GM12864 (cell line): ENCODE measurements around the gene FXYD6.

ENCODE experiments used
- DNase-seq: peaks from one replicate; pipeline ENCODE4 v3.0.0-alpha.2; 2011; ENCODE audit warnings: low read depth
- H3K4me3 ChIP-seq: 2 replicates; pipeline ENCODE4 v1.5.1; 2011; ENCODE audit warnings: mild to moderate bottlenecking, low read depth, low read length, control low read depth
- CTCF ChIP-seq: IDR thresholded peaks from 2 replicates; pipeline ENCODE4 v1.5.1; 2011; ENCODE audit warnings: low read depth, mild to moderate bottlenecking, moderate library complexity, low read length, control low read depth, inconsistent platforms; ENCODE audit errors: missing control alignments

Gene FXYD6

DNA sequence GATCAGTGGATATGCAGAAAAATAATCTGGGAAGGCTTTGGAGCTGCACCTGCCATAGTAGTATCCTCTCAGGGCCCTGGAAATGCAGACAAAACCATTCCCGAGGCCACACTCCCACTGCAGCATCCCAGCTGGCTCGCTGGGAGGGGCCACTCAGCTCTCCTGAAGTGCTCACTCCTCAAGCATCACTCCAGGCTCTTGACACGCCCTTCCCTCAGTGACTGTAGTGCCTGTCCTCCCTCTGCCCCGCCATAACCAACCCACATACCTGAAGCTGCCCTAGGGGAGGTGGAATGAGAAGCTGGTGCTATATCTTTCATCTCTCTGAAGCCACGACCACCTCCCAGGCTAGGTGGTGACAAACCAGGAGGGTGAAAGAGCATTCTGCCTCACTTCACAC lies 84.2 kb downstream of the FXYD6 start:
- DNase-seq: no peak
- H3K4me3 ChIP-seq: no peak overlapping the region
- no peak for TF ChIP-seq CTCF

DNA sequence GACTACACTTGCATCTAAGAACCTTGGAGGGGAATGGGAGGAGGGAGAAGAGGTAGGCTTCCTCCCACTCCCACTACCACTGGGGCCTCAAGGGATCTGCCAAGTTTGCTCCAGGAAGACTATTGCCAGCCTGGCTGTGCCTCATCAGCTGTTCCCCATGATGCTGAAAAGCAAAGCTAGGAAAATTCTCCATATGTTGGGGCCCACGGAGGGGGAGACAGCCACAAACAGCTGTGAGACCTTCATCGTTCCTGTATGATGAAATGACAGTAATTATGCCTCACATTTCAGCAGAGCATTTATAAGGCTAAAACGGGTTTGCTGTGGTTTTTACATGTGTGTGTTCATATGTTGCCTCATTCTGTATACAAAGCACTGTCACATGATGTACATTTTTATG lies 86.2 kb downstream of the FXYD6 start:
- TF ChIP-seq CTCF: no peak
- no peak overlapping the region for H3K4me3 ChIP-seq
- DNase-seq: no peak

DNA sequence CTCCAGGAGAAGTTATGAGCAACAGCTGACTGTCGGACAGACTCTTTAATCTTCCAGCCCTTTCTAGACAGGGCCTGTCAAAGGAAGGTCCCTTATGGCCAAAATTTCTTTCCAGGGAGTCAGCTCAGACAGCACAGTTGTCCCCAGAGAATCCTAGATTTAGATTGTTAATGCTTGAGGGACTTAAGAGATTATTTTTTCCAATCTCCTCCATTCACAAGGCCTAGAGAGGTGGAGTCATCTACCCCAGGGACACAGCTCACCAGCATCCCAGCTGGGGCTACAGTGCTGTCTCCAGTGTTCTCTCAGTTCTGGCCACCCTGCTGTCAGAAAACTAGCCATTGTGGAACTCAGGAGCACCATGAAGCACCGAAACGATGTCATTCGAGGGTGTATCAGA lies 87.2 kb downstream of the FXYD6 start:
- no peak for TF ChIP-seq CTCF
- DNase-seq: no peak
- no peak overlapping the region for H3K4me3 ChIP-seq
